ENCODE results near the gene STRBP. TPM values are rescaled to one million over a fixed set of nuclear protein-coding genes. Genes with fewer than 3 reads are reported as not detected.
"Not testable (repeated sequence)": the region's sequence is repeated elsewhere in the genome, so short reads cannot be mapped to it uniquely, and the experiment has no call there.

STRBP gene
- total RNA-seq, 1 donor from 2014 or later, result 84.8 TPM

DNA sequence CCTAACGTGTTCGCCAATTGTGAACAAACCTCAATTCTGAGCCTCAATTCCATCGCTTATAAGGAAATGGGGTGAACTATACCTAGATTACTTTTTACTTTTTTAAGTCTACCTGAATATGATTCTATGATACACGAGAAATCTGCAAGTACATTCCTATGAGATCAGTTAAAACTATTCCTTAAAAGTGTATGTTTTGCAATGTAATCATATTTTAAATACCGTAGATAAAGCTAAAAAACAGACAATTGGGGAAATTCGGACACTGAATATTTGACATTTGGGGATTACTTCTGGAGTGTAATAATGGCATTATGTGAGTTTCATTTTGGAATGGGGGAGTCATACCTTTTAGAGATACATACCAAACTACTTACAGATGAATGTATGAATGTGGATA, 62.3 kb downstream of the STRBP start:
- no peak for DNase-seq (ENCODE audit: low spot score in 2 of 2)
- FAIRE-seq, result no peak

DNA sequence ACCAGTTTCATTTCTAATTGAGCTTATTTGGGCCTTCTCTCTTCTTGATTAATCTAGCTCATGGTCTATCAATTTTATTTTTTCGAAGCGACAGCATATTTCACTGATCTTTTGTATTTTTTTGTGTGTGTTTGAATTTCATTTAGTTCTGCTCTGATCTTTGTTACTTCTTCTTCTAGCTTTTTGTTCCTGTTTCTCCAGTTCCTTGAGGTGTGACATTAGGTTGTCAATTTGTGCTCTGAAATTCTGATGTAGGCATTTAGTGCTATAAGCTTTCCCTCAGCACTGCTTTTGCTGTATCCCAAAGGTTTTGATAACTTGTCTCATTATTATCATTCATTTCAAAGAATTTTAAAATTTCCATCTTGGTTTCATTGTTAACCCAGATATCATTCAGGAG, 67.3 kb downstream of the STRBP start:
- no peak for FAIRE-seq
- DNase-seq (ENCODE audit: low spot score in 2 of 2), result no peak

DNA sequence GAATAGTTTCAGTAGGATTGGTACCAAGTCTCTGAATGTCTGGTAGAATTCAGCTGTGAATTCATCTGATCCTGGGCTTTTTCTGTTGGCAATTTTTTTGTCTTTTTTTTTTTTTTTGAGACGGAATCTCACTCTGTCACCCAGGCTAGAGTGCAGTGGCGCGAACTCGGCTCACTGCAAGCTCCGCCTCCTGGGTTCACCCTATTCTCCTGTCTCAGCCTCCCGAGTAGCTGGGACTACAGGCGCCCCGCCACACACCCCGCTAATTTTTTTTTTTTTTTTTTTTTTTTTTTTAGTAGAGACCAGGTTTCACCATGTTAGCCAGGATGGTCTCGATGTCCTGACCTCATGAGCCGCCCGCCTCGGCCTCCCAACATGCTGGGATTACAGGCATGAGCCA, 67.9 kb downstream of the STRBP start:
- not testable (repeated sequence) for DNase-seq (ENCODE audit: low spot score in 2 of 2); FAIRE-seq

DNA sequence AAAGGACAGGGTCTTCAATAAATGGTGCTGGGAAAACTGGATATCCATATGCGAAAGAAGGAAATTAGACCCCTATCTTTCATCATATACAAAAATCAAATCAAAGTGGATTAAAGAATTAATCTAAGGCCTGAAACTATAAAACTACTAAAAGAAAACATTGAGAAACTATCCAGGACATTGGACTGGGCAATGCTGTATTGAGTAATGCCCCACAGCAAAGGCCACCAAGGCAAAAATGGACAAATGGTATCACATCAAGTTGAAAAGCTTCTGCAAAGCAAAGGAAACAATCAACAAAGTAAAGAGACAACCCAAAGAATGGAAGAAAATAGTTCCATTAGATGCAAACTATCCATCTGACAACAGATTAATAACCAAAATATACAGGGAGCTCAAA, 72.3 kb downstream of the STRBP start:
- DNase-seq (ENCODE audit: low spot score in 2 of 2) (no peak), FAIRE-seq (no peak)

DNA sequence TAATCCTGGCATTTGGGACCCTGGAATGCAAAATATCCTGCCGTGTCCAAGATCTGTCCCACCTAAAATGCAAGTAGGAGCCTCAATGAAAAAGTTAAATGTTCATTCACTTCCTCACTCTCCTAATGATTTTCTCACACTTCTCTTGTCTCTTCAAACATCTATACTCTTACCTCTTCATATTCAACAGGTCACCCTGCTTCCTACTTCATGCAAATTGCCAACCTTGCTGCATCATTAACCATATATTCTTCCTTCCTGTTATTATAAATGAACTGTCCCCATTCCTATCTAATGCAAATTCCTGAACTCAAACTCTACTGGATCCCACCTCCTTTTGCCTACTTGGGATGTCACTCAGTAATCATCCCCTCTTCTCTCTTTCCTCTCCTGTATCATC, 74.4 kb downstream of the STRBP start:
- FAIRE-seq, result no peak

DNA sequence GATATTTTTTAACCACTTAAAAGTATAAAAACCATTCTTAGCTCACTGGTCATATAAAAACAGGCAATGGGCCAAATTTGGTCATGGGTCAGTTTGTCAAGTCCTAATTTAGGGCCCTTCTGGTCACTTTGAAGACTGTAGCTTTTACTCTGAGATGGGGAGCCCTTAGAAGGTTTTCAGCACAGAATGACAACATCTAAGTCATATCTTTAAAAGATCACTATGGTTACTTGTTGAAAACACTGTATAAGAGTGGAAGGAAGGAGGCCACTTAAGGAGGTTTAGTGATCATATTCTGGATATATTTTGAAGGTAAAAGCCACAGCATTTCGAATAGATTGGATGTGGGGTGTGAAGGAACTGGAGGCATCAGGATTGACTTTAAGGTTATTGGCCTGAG, 76.7 kb downstream of the STRBP start:
- FAIRE-seq (no peak), DNase-seq (ENCODE audit: low spot score in 2 of 2) (no peak)

More for the DNA sequence above, 74.4 kb downstream of the STRBP start:
- no peak for DNase-seq (ENCODE audit: low spot score in 2 of 2)

DNA sequence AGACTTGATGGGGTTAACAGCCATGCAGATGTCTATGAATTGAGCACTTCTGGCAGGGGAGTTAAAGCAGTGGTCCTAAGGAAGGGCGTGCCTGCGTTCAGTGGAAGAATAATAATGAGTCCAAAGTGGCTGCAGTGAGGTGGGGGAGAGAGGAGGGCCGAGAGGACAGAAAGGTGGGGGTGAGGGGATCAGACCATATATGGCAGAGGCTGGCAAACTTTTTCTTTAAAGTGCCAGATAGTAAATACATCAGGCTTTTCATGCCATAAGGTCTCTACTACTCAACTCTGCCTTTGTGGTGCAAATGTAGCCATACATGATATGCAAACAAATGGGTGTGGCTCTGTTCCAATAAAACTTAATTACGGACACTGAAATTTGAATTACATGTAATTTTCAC, 77.1 kb downstream of the STRBP start:
- FAIRE-seq, result no peak
- DNase-seq (ENCODE audit: low spot score in 2 of 2), result no peak

DNA sequence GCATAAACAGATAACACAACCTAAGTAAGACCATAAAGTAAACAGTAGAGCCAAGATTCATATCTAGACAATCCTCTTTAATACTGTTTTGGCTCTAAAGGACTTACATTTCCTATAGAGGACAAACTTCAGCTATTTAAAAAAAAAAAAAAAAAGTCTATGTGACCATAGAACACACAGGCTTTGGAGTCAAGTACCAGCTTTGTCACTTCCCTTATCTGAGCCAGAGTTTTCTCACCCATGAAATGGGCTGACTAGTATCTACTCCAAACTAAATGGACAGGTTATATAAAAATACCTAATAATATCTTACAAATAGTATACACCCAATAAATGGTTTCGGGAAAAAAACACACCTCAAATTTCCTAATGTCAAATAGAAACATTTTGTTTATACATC, 81.3 kb downstream of the STRBP start:
- FAIRE-seq (no peak), DNase-seq (ENCODE audit: low spot score in 2 of 2) (no peak)

DNA sequence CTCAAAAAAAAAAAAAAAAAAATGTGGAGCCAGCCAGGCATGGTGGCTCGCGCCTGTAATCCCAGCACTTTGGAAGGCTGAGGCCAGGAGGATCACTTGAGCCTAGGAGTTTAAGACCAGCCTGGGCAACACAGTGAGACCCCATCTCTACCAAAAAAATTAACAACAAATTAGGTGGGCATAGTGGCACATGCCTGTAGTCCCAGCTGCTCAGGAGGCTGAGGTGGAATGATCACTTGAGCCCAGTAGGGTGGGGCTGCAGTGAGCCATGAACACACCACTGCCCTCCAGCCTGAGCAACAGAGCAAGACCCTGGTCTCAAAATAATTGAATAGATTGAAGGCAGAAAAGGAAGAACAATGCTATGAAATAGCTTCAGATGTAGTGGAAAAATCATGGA, 82.4 kb downstream of the STRBP start:
- DNase-seq (ENCODE audit: low spot score in 2 of 2); FAIRE-seq: not testable (repeated sequence)

DNA sequence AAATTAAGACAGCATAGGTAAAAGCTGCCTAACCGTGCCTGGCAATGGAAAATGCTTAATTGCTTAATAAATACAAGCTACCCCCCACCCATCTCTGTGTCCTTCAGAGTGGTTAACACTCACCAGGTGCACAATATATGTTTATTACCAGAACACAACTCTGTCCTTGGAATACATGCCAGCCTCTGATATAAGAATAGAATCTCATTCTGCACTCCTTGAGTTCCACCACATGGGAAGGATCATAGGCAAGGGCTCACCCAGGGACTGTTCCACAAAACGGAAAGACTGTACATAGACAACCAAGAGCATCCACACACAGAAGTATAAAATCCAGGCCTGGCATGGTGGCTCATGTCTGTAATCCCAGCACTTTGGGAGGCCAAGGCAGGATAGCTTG, 91.4 kb downstream of the STRBP start:
- FAIRE-seq, result no peak
- DNase-seq (ENCODE audit: low spot score in 2 of 2), result no peak

DNA sequence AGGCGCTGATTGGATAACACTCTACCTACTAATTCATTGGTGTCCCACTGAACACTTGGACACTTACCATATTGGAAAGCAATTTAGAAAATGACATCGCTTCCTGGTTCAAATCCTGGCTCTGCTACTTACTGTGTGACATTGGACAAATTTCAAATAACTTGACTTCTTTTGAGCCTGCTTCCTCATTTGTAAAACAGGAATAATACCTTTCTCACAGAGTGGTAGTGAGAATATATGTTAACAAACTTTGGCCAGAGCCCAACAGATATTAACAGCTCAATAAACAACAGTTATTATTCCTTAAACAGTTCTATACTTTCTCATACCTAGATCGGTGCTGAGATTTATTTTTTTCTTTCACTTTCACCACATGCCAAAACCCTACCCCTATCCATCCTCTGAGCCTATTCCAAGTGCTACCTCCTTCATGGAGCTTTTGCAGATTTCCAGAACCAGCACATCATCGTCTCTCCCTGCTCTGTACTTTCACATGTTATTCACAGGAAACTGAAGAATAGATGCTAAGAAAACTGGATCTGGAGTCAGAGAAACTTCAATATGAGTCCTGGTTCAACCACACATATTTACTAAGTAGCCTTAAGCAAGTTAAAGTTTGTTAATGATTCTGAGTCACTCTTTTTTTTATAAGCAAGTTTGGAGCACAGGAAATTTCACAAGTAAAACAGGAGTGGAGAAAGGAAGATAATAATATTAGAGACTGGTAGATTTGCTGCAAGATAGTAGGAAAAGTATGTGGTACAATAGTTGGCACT, 92.3 kb downstream of the STRBP start:
- FAIRE-seq, result no peak
- DNase-seq (ENCODE audit: low spot score in 2 of 2), result no peak

DNA sequence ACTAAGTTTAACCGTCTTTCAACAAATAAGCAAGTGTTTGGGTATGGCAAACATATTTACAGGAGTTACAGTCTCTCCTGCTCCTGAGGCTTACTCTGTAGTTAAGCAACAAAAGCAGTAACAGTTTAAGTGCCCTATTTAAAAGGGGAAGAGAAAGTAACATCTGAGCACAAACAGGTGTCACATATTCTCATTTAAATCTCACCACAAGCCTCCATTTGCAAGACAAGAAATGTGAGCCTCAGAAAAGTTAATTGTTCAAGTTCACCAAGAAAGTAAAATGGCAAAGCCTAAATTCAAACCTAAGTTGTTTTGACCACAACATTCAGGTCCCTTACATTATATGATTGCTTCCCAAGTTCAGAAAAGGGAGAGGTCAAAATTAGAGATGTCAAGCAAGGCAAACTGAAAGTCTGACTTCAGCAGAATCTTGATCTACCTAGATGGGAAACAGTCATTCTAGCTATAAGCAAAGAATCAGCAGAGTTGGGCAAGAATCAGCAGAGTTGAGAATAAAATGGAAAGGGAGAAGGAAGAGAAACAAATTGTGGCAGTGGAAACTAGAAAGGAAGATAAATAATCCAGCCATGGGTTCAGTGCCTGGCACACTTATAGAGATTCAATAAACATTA, 93.4 kb downstream of the STRBP start:
- FAIRE-seq, result no peak
- no peak for DNase-seq (ENCODE audit: low spot score in 2 of 2)

DNA sequence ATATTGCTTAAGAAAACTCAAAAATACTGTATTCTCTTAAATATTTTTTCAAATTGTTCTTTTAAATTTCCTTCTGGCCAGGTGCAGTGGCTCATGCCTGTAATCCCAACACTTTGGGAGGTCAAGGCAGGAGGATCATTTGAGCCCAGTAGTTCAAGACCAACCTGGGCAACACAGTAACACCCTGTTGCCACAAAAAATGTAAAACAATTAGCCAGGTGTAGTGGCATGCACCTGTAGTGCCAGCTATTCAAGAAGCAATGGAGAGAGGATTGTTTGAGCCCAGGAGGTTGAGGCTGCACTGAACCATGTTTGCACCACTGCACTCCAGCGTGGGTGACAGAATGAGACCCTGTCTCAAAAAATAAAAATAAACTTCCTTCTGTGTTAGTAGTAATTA, 94.3 kb downstream of the STRBP start:
- FAIRE-seq (no peak), DNase-seq (ENCODE audit: low spot score in 2 of 2) (no peak)

DNA sequence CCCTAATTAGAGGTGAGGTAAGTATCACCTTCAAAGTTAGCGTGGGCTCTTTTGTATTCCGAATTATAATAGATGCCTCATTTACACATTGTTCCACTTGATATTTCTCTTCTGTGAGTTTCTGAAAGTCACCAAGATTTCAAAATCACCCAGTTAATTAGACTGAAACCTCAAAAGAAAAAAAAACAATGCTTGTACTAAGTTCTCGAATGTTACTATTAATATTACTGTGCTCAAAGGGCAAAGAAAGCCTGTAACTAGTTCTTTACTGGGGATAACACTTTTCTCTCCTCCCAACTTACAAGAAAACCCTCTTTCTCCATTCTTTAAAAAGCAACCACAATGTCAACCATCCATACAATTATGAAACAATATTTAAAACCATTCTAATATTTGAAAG, 98.5 kb downstream of the STRBP start:
- DNase-seq (ENCODE audit: low spot score in 2 of 2), result no peak
- FAIRE-seq, result no peak

DNA sequence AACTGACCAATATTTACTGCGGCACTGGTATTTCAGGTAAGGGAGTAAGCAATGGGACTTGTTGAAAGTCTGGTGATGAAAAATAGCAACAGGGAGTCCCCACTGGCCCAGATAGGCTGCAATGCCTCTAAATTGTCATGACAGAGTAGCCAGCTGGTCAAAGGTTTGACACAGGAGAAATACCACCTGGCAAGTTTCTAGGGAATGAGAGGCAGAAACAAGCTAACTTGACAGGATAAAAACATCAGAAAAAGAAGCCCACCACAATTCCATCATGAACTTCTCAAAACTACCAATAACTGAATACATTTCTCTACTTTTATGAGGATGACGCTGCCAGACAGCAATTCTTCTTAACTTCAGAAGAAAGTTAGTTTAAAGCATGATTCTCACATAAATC, 99.8 kb downstream of the STRBP start:
- FAIRE-seq (no peak), DNase-seq (ENCODE audit: low spot score in 2 of 2) (no peak)

DNA sequence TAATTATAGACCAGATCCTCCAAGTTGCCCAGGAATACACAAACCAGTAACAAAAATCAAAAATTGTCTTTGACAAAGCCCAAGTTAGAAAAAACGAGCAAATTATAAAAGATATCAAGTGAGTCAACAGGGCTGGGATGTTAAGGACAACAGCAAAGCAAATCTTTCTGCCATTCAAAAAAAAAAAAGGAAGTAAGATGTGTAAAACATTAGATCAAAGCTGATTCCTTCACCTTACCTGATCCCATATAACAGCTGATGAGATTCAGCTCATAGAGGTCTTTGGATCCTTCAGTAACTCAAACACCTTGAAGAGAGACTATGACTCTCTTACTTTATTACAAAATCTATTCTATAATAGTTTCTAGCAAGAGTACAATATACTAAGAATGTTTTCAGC, 100.9 kb downstream of the STRBP start:
- DNase-seq (ENCODE audit: low spot score in 2 of 2) (no peak), FAIRE-seq (no peak)

DNA sequence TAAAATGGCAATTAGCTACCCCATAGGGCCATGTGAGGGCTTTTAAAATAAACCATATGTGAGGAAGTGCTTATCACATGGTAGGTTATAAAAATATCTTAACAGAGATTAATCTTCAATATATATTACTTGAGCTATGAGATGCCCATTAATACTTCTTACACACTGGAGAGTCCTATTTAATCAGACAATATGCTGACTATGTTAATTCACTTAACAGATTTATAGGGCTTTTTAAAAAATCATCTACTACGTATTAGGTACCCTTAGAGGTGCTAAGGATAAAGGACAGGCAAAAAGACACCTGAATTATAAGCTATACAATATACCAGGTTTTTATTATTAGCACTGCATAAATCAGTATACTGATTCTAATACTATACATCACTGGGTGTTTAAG, 102.6 kb downstream of the STRBP start:
- FAIRE-seq, result no peak
- no peak for DNase-seq (ENCODE audit: low spot score in 2 of 2)

DNA sequence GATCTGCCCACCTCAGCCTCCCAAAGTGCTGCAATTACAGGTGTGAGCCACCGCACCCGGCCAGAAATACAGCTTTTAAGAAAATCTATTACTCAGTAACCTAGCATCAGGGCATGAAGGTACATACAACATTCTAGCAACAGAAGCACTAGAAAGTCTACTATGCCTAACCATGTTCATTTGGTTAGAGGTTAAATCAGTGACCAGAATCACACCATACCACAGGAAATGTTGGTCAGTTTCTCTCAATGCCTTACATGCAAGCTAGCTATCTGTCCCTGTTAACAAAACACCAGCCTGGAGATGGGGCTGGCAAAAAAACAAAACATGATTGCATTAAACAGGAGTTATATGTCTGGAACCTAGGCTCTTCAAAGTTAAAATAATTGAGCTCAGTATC, 104.1 kb downstream of the STRBP start:
- FAIRE-seq (no peak), DNase-seq (ENCODE audit: low spot score in 2 of 2) (no peak)

DNA sequence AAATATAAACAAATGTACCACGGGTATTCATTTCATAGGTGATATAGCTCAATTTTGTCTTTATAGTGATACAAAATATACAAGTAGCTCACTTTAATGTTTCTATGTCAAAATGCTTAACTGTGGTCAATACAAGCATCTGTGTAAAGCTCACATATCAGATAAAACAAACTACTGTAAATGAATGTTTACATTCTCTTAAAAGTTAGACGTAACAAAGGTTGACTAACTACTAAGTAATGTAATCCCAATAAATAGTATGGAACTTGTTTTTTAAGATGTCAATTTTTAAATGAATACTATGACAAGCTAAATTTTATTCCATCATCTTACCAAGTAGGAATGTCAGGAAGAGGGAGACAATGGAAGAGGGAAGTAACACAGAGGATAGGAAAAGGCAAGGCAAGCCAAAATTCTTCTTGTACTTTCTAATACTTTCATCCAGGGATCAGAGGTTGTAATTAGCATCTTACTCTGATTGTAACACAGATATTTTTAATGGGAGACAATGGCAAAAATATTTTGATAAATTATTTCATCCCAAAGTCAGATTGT, 105.5 kb downstream of the STRBP start:
- no peak for DNase-seq (ENCODE audit: low spot score in 2 of 2)
- FAIRE-seq, result no peak

DNA sequence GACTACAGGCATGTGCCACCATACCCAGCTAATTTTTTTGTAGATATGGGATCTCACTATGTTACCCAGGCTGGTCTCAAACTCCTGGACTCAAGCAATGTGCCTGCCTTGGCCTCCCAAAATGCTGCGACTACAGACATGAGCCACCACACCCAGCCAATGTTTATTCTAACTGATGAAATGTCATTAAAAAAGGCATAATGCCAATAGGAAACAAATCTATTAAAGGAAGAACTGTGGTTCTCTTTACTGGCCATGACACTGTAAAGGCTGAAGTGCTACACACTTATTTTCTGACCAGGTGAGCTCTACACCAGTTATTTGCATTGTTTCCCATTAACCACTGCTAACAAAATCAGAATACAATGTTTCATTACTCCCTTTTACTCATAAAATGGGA, 106.0 kb downstream of the STRBP start:
- DNase-seq (ENCODE audit: low spot score in 2 of 2), result no peak
- FAIRE-seq, result no peak

DNA sequence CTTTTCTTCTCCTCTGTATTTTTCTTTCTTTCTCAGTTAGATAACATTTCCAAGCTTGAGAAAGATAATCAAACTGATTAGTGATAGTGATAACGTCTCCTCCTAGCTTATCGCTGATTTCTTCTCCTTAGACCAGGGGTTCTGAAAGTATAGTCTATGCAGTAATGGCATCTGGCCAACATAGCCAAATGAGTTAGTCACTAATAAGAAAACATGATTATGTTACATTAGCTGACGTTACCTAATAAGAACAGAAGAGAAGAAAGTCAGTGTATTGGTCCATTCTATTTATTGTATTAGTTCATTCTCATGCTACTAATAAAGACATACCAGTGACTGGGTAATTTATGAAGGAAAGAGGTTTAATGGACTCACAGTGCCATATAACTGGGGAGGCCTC, 111.2 kb downstream of the STRBP start:
- FAIRE-seq (no peak), DNase-seq (ENCODE audit: low spot score in 2 of 2) (no peak)

All from frontal cortex (tissue), 4 donors.